GM23248 (cell line): ENCODE measurements around the gene SPRTN. TPM values are rescaled to one million over a fixed set of nuclear protein-coding genes. Genes with fewer than 3 reads are reported as not detected.

Experiments used
- DNase-seq: peaks from one replicate; pipeline ENCODE4 v3.0.0-alpha.2; 2015
- H2AFZ ChIP-seq: fragments of 200-600 bp; sonication (generic); 2 replicates; pipeline ENCODE4 v1.6.1; 2016; ENCODE audit warnings: antibody characterized with exemption
- H3F3A ChIP-seq: fragments of 200-600 bp; sonication (generic); 2 replicates; pipeline ENCODE4 v1.6.1; 2016; ENCODE audit warnings: mild to moderate bottlenecking, antibody characterized with exemption, mixed run types; ENCODE audit not compliant: insufficient read depth
- H3K27ac ChIP-seq: fragments of 200-600 bp; sonication (generic); 2 replicates; pipeline ENCODE4 v1.5.1; 2016; ENCODE audit warnings: mild to moderate bottlenecking
- H3K27me3 ChIP-seq: fragments of 200-600 bp; sonication (generic); replicated peaks from 2 replicates; pipeline ENCODE4 v1.6.1; 2016; ENCODE audit warnings: mild to moderate bottlenecking; ENCODE audit not compliant: insufficient read depth
- H3K36me3 ChIP-seq: fragments of 200-600 bp; sonication (generic); 2 replicates; pipeline ENCODE4 v1.6.1; 2016; ENCODE audit warnings: low read depth, mild to moderate bottlenecking
- H3K4me1 ChIP-seq: fragments of 200-600 bp; sonication (generic); 2 replicates; pipeline ENCODE4 v1.6.1; 2016; ENCODE audit warnings: mild to moderate bottlenecking; ENCODE audit not compliant: insufficient read depth
- H3K4me2 ChIP-seq: fragments of 200-600 bp; sonication (generic); one replicate; pipeline ENCODE4 v1.6.1; 2016; ENCODE audit warnings: mild to moderate bottlenecking; ENCODE audit not compliant: unreplicated experiment
- H3K4me3 ChIP-seq: fragments of 200-600 bp; sonication (generic); 2 replicates; pipeline ENCODE4 v1.5.1; 2016; ENCODE audit warnings: mild to moderate bottlenecking
- H3K79me2 ChIP-seq: fragments of 200-600 bp; sonication (generic); 2 replicates; pipeline ENCODE4 v1.6.1; 2016; ENCODE audit warnings: mild to moderate bottlenecking; ENCODE audit not compliant: insufficient read depth
- H3K9ac ChIP-seq: fragments of 200-600 bp; sonication (generic); 2 replicates; pipeline ENCODE4 v1.6.1; 2016; ENCODE audit warnings: mild to moderate bottlenecking
- H3K9me2 ChIP-seq: fragments of 200-600 bp; sonication (generic); 2 replicates; pipeline ENCODE4 v1.6.1; 2016; ENCODE audit warnings: mixed run types, mild to moderate bottlenecking, moderate library complexity; ENCODE audit not compliant: insufficient read depth
- H3K9me3 ChIP-seq: fragments of 200-600 bp; sonication (generic); one replicate; pipeline ENCODE4 v1.6.1; 2017; ENCODE audit warnings: low read depth
- H4K20me1 ChIP-seq: fragments of 200-600 bp; sonication (generic); 2 replicates; pipeline ENCODE4 v1.6.0; 2016; ENCODE audit not compliant: insufficient read depth
- EZH2 ChIP-seq: fragments of 200-600 bp; sonication (generic); IDR thresholded peaks from 2 replicates; pipeline ENCODE4 v1.6.1; 2018; ENCODE audit warnings: antibody characterized with exemption, mild to moderate bottlenecking; ENCODE audit not compliant: insufficient read depth, poor library complexity, severe bottlenecking
- EZH2phosphoT487 ChIP-seq: fragments of 200-600 bp; sonication (generic); IDR thresholded peaks from 2 replicates; pipeline ENCODE4 v1.6.1; 2018; ENCODE audit warnings: antibody characterized with exemption, moderate library complexity, mild to moderate bottlenecking, low read depth; ENCODE audit not compliant: insufficient read depth
- WGBS, 2 experiments: methylation state at CpG; one replicate each; pipeline ENCODE4 v1.1.6; 2015 to 2017; ENCODE audit warnings: low lambda C conversion rate in 2 of 2, low coverage in 1 of 2; ENCODE audit errors: missing lambda C conversion rate in 2 of 2; 5-methylcytosine and 5-hydroxymethylcytosine counted together
- in situ Hi-C: fragments of 300-500 bp; cut with MboI; formaldehyde crosslinking; loops from 2 replicates; pipeline ENCODE4 v1.15.0; 2020
- polyA plus RNA-seq: library from polyadenylated mRNA; unstranded; fragments of >200 nt; fragmentation: Nextera tagmentation; extraction: Ambion mirVana; gene quantifications from 2 replicates; pipeline ENCODE4 v1.2.1, GENCODE V29; 2016
- total RNA-seq: library from RNA; depleted of rRNA; stranded (reverse); fragments of >200 nt; shearing (Covaris generic); gene quantifications from 2 replicates; pipeline ENCODE4 v1.2.3, GENCODE V29; 2014

SPRTN gene
- total and polyA plus RNA-seq, 2 experiments from 2014 or later: 10.4 to 15.9 TPM

DNA sequence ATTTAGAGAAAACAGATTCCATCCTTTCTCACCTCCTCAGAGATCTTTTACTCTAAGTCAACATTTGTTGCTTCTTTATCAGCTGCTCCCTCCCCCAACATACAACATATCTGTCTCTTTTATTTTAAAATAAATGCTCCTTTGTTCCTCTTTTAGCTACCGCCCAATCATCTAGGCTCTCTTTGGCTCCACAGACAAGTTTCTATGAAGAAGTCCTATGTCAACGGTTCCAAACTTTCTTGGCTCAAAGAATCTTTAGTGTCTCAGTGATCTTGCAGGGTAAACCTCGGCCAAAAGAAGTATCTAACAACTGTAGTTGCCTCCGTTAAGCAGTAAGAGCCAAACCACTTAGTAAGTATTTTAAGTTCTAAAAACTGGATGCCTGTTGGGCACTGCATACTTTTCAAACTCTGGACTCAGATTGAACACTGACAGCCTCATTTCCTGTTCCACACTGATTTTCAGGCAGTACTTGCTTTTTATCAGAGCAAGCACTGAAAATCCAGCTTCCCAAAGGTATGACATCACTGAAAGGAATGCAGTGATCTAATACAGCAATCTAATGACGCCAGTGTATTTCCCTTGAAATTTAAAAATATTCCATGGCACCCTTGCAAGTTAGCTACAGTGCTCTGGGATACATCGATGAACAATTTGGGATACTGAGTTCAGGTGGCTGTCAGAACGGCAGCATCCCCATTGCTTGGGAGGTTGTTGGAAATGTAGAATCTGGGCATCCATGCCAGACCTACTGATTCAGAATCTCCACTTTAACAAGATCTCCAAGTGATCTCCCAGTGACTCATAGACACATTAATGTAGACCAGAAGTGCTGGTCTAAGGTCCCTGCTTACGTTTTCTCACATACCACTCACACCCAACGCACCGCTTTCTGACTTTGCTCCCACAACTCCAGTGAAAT is 57.2 kb downstream of the SPRTN start:
- in situ Hi-C loops: no loop called here
- Histone ChIP-seq H2AFZ (peak overlapping the region; percentile 8), H3K27me3 (no peaks in the 10 kb centered on the region), H3K4me2 (peak overlapping the region; percentile 76), H3K79me2 (peaks cover 86% of the 10 kb centered on the region), H3K9ac (peak overlapping the region; percentile 74), H4K20me1 (no peaks in the 10 kb centered on the region; the same call in 1 of the 2 replicates), H3K4me1 (peaks cover 45% of the 10 kb centered on the region), H3F3A (peaks cover 58% of the 10 kb centered on the region), H3K27ac (peak overlapping the region; percentile 94), H3K9me2 (peaks cover 7% of the 10 kb centered on the region; the same call in 1 of the 2 replicates), H3K9me3 (no peaks in the 10 kb centered on the region), H3K4me3 (peak overlapping the region; percentile 65), H3K36me3 (no peaks in the 10 kb centered on the region)
- peak; percentile 98 for DNase-seq
- WGBS, 2 experiments: 2 to 3% methylated on average over 10 of the region's 10 CpGs
- no peak for TF ChIP-seq EZH2
- TF ChIP-seq EZH2phosphoT487: no peak

DNA sequence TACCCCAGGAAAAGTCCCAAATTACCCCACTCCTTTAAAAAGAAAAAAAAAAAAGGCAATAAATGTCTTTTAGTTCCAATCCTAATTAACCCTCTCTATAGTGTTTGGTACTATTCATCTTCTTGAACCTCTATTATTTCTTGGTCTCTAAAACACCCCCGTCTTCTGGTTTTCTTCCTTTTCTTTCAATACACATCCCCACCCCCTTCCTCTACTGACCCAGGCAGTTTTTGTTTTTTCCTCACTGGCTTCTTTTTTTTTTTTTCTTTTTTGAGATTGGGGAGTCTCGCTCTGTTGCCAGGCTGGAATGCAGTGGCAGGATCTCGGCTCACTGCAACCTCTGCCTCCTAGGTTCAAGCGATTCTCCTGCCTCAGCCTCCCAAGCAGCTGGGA is 57.9 kb downstream of the SPRTN start:
- in situ Hi-C loops: no loop called here
- H3K9ac ChIP-seq: peak overlapping the region; percentile 74
- H3K27ac ChIP-seq: peak overlapping the region; percentile 94
- peak overlapping the region; percentile 65; the same call in 1 of the 2 replicates for H3K4me3 ChIP-seq
- peak overlapping the region; percentile 76 for H3K4me2 ChIP-seq
- no peaks in the 10 kb centered on the region for H3K36me3 ChIP-seq
- H3K4me1 ChIP-seq: peaks cover 42% of the 10 kb centered on the region
- peaks cover 7% of the 10 kb centered on the region; the same call in 1 of the 2 replicates for H3K9me2 ChIP-seq
- peaks cover 55% of the 10 kb centered on the region for H3F3A ChIP-seq
- H3K27me3 ChIP-seq: no peaks in the 10 kb centered on the region
- H3K79me2 ChIP-seq: peaks cover 86% of the 10 kb centered on the region
- 54 to 56% methylated on average over 3 to 4 of the region's 4 CpGs for WGBS, 2 experiments
- no peak overlapping the region for H2AFZ ChIP-seq
- H3K9me3 ChIP-seq: no peaks in the 10 kb centered on the region
- no peak for DNase-seq
- no peak for TF ChIP-seq EZH2phosphoT487
- TF ChIP-seq EZH2: no peak
- H4K20me1 ChIP-seq: no peaks in the 10 kb centered on the region; the same call in 1 of the 2 replicates

DNA sequence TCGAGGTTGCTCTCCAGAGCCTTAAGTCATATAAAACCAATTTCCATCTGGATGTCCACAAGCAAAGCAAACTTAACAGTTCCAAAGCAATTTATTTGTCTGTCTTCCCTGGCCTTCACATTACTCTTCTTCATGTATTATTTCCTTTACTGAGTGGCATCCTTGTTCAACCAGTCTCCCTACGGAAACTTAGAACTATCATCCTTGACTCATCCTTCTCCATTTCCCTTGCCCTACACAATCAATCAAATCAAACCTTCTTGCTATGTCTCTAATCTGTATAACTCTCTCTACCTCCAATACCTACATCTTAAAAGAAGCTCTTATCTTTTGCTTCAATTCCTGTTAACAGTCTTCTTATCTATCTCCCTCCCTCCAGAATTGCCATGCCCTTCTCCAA is 58.5 kb downstream of the SPRTN start:
- Histone ChIP-seq H3K9ac (peak overlapping the region; percentile 74), H3K27ac (peak overlapping the region; percentile 94), H3F3A (peaks cover 55% of the 10 kb centered on the region), H4K20me1 (no peaks in the 10 kb centered on the region; the same call in 1 of the 2 replicates), H2AFZ (no peak overlapping the region), H3K4me3 (peak overlapping the region; percentile 65; the same call in 1 of the 2 replicates), H3K9me2 (peaks cover 7% of the 10 kb centered on the region; the same call in 1 of the 2 replicates), H3K4me2 (peak overlapping the region; percentile 76), H3K36me3 (no peaks in the 10 kb centered on the region), H3K27me3 (no peaks in the 10 kb centered on the region), H3K79me2 (peaks cover 86% of the 10 kb centered on the region), H3K9me3 (no peaks in the 10 kb centered on the region), H3K4me1 (peaks cover 42% of the 10 kb centered on the region)
- TF ChIP-seq EZH2phosphoT487 (no peak), EZH2 (no peak)
- DNase-seq: no peak
- in situ Hi-C loops: no loop called here
- WGBS, 2 experiments: 55 to 69% methylated on average over 2 of the region's 2 CpGs

DNA sequence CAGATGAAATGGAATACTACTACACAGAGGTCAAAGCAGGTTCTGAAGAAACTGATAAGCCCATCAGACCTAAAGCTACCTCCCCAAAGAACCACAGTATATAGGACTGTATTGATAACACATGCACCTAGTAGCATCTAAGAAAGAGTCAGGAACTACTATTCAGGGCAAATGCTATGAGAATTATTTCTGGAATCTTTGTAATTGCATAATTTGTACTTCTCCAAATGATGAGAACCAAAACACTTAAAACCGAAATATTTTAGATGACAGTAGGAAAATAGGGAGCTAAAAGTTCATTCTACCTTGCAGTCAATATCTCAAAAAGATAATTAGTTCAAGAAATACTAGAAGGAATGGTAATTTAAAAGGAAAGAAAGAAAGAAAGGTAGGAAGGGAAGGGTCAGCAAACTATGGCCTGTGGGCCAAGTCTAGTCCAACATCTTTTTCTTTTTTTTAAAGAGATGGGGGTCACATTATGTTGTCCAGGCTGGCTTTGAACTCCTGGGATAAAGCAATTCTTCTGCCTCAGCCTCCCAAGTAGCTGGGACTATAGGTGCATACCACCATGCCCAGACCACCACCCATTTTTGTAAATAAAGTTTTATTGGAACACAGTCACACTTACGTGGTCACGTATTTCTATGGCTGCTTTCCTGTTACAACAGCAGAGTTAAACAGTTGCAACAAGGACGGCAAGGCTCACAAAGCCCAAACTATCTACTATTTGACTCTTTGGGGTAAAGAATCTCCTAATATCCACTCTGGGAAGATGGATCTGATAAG is 60.0 kb downstream of the SPRTN start:
- WGBS, 2 experiments: 84 to 88% methylated on average over 4 of the region's 4 CpGs
- in situ Hi-C loops: no loop called here
- H3K4me2 ChIP-seq: no peak overlapping the region

More for the DNA sequence above, 60.0 kb downstream of the SPRTN start:
- H3K9me2 ChIP-seq: peaks cover 7% of the 10 kb centered on the region; the same call in 1 of the 2 replicates
- H3K9me3 ChIP-seq: no peaks in the 10 kb centered on the region
- peaks cover 49% of the 10 kb centered on the region for H3F3A ChIP-seq
- no peak overlapping the region for H3K4me3 ChIP-seq
- TF ChIP-seq EZH2phosphoT487: no peak
- TF ChIP-seq EZH2: no peak
- H3K4me1 ChIP-seq: peaks cover 36% of the 10 kb centered on the region
- DNase-seq: no peak
- no peak overlapping the region for H3K9ac ChIP-seq
- H3K27me3 ChIP-seq: no peaks in the 10 kb centered on the region
- peaks cover 86% of the 10 kb centered on the region for H3K79me2 ChIP-seq
- no peak overlapping the region for H3K27ac ChIP-seq
- no peaks in the 10 kb centered on the region for H3K36me3 ChIP-seq
- H4K20me1 ChIP-seq: peaks cover 6% of the 10 kb centered on the region; the same call in 1 of the 2 replicates
- H2AFZ ChIP-seq: no peak overlapping the region
